Activated T-cell treated with anti-CD3 and anti-CD28 coated beads for 1 hour (primary cell): ENCODE measurements around the gene SIN3B.

Experiments
- DNase-seq: peaks from one replicate; pipeline ENCODE4 v3.0.0-alpha.2; 2020; ENCODE audit warnings: low read depth

SIN3B gene

DNA sequence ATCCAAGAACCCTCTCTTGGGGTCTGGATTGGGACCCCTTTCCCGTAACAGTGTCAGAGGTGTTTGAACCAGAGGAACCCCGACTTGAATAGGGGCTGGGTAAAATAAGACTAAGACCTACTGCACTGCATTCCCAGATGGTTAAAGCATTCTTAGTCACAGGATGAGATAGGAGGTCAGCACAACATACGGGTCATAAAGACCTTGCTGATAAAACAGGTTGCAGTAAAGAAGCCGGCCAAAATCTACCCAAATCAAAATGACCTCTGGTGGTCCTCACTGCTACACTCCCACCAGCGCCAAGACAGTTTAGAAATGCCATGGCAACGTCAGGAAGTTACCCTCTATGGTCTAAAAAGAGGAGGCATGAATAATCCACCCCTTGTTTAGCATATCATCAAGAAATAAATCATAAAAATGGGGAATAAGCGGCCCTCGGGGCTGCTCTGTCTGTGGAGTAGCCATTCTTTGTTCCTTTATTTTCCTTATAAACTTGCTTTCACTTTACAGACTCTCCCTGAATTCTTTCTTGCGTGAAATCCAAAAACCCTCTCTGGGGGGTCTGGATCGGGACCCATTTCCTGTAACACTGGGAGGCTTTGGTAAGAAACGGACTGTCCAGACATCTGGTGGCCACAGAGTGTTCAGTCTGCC is 4.4 kb upstream of the SIN3B start:
- DNase-seq: no peak

DNA sequence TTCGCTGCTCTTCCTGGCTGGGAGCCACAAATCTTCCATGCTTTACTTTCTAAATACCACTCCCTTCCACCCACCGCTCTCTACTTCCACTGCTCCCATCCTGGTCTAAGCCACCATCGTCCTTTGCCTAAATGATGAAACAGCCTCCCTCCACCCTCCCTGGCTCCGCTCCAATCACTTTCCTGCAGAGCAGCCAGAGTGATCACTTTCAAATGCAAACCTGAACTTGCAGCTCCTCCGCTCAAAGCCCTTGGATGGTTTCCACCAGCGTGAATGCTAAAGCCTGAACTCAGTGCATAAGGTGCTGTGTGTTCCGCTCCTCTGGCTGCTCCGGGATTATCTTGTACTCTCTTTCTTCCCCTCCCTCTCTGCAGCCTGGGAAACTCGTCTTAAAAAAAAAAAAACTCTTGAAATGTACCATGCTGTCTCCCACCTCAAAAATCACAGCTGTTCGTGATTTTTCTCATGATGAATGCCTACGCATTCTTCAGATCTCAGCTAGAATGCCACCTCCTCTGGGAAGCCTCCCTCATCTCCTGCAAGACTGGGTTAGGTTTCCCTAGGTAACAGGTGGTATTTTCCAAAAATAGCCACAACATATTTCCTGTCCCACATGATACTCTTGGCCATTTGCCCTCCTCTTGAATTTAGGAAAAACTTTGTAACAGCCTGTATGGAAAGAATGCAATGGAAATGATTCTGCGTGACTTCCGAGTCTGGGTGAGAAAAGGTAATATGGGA is 3.7 kb upstream of the SIN3B start:
- DNase-seq: no peak

DNA sequence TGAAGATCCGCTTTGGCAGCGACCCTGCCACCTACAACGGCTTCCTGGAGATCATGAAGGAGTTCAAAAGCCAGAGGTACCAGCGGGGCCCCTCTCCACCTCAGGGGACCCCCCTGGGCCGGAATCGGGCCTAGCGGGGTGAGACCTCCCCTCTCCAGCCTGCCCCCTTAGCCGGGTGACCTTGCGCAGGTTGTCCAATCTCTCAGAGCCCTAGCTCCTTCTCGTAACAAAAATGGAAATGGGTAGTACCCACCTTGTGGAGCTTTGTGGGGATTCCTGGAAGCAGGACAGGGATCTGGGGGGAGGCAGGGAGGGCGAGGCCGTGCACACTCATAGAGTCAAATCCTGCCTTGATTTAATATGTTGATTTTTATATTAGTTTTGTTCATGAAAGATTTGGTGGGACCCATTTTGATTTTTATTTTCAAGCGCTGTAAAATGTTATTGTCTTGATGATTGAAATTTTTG is 658 bp downstream of the SIN3B start:
- DNase-seq: no peak

GRCh38 chr19:16830679-16831078 is 1.5 kb downstream of the SIN3B start:
- DNase-seq: no peak

DNA sequence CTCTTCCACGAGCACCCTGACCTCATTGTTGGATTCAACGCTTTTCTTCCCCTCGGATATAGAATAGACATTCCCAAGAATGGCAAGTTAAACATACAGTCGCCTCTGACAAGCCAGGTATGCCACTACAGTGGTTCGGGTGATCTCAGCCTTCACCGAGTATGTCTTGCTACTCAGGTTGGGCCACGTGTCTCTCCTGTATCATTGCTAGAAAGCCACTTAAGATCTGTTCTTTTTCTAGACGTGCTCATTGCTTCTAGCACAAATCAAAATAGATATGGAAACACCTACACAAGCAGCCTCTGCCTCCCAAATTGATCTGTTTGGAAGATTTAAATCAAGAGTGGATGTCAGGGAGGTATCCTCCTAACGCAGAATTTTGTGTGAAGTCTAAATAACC is 2.3 kb downstream of the SIN3B start:
- no peak for DNase-seq

- no peak for DNase-seq
Measured at GRCh38 chr19:16834747-16835146, 5.5 kb downstream of the SIN3B start.

GRCh38 chr19:16836115-16837034 is 7.2 kb downstream of the SIN3B start:
- DNase-seq: no peak

DNA sequence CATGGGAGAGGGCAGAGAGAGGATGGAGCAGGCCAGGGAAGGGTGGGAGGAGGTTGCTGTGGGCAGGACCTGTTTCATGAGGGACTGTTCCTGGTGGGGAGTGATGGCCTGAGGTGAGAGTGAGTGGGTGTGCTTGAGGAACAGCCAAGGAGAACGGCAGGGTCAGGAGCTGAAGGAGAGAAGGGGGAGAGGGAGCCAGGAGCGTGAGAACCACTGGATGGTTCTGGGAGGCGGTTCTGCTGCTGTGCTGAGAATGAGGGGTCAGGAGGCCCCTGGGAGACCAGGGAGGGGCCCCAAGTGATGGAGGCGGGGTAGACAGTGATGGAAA is 7.8 kb downstream of the SIN3B start:
- no peak for DNase-seq

- DNase-seq: no peak
Measured at GRCh38 chr19:16841391-16841926, 12.3 kb downstream of the SIN3B start.

DNA sequence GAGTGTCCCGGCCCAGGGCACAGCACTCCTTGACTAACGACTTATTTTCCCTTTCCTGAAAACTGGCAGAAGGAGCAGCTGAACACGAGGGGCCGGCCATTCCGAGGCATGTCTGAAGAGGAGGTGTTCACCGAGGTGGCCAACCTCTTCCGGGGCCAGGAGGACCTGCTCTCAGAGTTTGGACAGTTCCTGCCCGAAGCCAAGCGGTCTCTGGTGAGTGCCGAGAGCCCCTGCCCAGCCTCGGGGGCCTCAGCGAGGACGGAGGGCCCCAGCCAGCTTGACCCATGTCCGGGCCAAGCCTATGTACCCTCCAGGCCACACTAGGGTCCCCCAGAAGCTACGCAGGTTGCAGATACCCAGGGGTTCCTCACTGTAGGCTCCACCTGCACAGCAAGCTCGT is 17.7 kb downstream of the SIN3B start:
- no peak for DNase-seq

- DNase-seq: no peak
Measured at GRCh38 chr19:16847430-16847829, 18.2 kb downstream of the SIN3B start.

DNA sequence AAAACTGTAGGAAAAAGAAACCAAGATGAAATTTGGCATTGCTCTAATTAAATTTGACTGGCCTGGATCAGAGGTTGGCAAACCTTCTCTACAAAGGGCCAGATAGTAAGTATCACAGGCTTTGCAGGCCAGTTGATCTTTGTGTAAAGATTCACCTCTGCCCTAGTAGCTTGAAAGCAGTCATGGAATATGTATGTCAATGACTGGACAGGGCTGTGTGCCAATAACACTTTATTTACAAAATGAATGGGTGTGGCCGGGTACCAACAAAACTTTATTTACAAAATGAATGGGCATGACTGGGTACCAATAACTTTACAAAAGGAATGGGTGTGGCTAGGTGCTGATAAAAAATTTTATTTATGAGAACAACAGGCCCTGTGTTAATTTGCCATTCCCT is 20.0 kb downstream of the SIN3B start:
- DNase-seq: no peak

- no peak for DNase-seq
Measured at GRCh38 chr19:16850133-16850532, 20.9 kb downstream of the SIN3B start.

DNA sequence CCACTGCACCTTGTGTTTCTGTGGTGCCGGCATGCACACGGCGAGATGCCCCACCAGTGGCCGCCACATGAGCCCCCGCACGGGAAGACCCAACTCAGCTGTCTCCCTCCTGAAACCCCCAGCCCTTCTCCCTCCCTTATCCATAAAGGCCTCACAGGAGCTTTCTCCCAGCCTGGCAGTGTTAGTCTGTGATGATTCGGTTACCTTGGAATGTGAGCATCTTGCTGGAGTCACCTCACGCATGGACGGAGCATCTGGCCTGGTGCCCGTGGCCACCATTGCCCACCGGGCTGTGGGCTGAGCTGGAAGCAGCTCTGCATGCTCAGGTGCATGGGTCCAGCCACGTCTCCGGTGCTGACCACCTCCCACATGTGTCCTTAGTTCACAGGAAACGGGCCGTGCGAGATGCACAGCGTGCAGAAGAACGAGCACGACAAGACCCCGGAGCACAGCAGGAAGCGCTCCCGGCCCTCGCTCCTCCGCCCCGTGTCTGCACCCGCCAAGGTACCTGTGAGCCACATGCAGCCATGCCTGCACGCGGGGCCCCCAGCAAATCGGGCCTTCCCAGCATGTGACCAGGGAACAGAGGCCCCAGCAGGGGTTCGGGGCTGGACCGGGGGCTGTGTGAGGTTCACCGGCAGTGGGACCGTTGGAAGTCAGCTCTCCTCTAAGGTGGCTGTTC is 22.0 kb downstream of the SIN3B start:
- DNase-seq: no peak

DNA sequence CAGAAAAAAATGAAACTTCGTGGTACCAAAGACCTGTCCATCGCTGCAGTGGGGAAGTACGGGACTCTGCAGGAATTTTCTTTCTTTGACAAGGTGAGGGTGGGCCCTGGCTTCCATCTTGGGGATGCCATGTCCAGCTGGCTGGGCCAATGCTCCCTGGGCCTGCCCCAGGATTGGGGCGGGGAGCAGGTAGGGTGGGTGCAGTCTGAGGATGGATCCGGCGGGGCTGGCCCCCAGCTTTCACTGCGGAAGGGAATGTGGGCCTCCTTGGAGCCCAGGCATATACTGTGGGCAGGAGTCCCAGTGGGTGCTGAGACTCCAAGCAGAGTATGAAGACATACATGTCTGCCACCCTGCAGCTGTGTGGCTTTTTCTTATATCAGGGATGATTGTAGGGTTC is 23.9 kb downstream of the SIN3B start:
- DNase-seq: no peak

GRCh38 chr19:16856091-16856490 is 26.9 kb downstream of the SIN3B start:
- DNase-seq: no peak

GRCh38 chr19:16859626-16860025 is 30.4 kb downstream of the SIN3B start:
- DNase-seq: no peak

DNA sequence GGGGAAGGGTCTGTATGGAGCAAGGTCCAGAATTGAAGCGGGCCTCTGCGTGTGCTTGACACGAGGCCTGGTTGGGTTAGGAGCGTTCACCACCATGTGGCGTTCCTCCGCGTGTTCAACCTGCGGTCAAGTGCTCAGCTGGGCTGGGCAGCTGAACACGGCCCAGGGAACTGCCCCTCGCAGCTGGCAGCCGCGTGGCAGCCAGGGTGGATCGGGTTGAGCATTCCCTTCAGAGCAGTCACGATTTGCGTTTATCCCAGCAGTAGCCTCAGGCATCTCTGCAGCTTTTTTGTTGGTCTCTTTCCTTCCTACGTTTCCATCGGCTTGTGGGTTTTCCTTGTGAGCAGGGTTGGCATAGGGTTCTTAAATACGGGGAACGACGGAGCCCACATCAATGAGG is 30.9 kb downstream of the SIN3B start:
- no peak for DNase-seq

GRCh38 chr19:16861011-16861410 is 31.8 kb downstream of the SIN3B start:
- no peak for DNase-seq

DNA sequence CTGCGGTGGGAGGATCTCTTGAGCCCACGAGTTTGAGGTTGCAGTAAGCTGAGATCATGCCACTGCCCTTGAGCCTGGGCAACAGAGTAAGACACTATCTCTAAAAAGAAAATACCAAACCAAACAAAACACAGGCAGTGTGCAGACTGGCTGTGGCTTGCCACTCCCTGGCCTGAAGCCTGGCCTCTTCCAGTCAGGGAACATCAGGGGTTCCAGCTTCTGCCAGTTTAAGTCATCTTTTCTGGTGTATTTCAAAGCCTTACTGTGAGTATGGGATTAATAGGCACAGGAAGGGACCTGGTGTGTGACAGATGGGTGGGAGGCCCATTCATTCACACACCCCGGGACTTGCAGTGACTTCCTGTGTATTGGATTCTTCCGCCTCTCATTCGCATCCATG is 32.6 kb downstream of the SIN3B start:
- DNase-seq: no peak

DNA sequence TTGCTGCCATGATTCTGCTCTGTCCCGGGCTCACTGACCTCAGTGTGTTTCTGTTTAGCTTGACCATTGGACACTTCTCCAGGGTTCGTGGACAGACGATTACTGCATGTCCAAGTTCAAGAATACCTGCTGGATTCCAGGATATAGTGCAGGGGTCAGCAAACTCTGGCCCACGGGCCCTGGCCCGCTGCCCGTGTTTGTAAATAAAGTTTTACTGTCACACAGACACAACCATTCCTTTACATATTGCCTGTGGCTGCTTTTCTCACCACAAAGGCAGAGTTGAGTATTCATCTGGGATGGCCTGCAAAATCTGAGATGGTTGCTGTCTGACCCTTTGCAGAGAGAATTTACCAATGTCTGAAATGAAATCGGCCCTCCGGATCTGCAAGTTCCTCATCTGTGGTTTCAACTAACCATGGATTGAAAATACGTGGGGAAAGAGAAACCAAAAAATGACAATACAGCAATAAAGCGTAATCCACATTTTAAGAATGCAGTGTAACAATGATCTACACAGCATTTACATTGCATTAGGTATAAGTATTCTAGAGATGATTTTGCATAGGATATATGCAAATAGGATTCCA is 33.7 kb downstream of the SIN3B start:
- no peak for DNase-seq

- no peak for DNase-seq
Measured at GRCh38 chr19:16867211-16867610, 38.0 kb downstream of the SIN3B start.
